Measurements from ENCODE around the gene MBD1.

- no peak for TF ChIP-seq CTCF (IDR thresholded peaks at IDR 0.05; ENCODE audit: low read depth, low read length)
- TF ChIP-seq MAX (IDR thresholded peaks at IDR 0.05; ENCODE audit: low read depth, low read length), result no peak
- TF ChIP-seq POLR2A (IDR thresholded peaks at IDR 0.05; ENCODE audit: extremely low read depth, insufficient read length), result no peak
- TF ChIP-seq MYC (IDR thresholded peaks at IDR 0.05; ENCODE audit: low read depth, low read length), result no peak
These were observed 7.9 kb downstream of the MBD1 start for GRCh38 chr18:50273203-50274043.

All from NB4 (cell line).